Measurements from ENCODE around the gene GPC1.

- TF ChIP-seq POLR2A (IDR thresholded peaks at IDR 0.05; ENCODE audit: low read depth, low read length) (no peak), CTCF (IDR thresholded peaks at IDR 0.05; ENCODE audit: extremely low read depth in 1 of 2, insufficient read depth in 1 of 2, low read depth in 1 of 2, low read length in 2 of 2) (no peak), POLR2AphosphoS5 (IDR thresholded peaks at IDR 0.05; ENCODE audit: insufficient read depth, low read depth, low read length) (no peak), EZH2 (IDR thresholded peaks at IDR 0.05; ENCODE audit: borderline replicate concordance, low read depth, low read length, severe bottlenecking) (no peak), MAX (IDR thresholded peaks at IDR 0.05; ENCODE audit: insufficient read depth, insufficient read length) (no peak), JUN (IDR thresholded peaks at IDR 0.05; ENCODE audit: borderline replicate concordance, insufficient read depth, insufficient read length, low read depth) (no peak), GATA2 (IDR thresholded peaks at IDR 0.05; ENCODE audit: insufficient read depth, insufficient read length, low read depth, low read length) (no peak), MYC (IDR thresholded peaks at IDR 0.05; ENCODE audit: low read depth, low read length) (no peak)
These were observed 32.3 kb downstream of the GPC1 start for GRCh38 chr2:240467659-240468302.
